NCI-H774 (cell line): ENCODE measurements around the gene EIF2S1.
"Not testable (repeated sequence)": the region's sequence is repeated elsewhere in the genome, so short reads cannot be mapped to it uniquely, and the experiment has no call there.

Experiments
- DNase-seq: peaks from one replicate; lab custom pipeline; 2025; lab: John Stamatoyannopoulos, UW

EIF2S1 gene

DNA sequence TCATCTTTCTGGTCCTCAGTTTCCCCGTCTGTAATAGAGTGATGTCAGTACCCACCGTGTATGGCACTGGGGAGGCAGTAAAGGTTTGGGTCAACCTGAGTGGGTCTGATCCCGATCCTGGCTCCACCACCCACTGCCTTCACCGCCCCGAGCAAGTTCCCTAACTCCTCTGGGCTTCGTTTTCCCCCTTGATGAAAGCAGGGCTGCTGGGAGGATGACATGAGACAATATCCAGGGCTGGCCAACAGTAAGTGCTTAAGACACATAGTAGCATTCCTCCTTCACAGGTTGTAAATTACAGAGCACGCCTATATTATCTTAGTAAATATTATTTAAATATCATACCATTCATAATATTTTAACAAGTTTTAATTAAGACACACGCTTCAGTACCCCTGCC is 51.2 kb downstream of the EIF2S1 start:
- no peak for DNase-seq

DNA sequence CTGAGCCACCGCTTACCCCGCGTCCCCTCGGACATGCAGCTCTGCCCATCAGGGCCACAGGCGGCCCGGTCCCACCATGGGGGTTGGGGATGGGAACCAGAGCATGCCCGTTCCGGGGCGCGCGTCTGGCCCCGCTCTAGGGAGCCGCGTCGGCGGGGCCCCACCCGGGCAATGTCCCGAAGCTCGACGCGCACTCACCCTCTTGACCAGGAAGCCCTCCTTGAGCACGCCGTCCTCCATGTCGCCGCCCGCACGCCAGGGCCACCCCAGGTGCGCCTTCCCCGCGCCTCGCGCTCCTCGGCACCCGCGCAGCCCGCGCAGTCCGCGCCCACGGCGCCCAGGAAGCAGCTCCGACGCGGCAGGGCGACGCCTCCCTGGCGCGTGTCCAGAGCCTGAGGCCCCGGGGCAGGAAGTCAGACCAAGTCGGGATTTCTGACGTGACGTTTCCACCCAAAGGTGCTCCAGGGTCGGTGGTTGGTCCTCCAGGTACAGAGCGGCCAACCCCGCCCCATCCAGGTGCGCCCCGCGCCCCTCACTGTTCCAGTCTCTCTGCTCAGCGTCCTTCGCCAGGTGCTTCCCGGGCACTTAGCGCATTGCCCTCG is 51.8 kb downstream of the EIF2S1 start, which contains the start of gene PLEK2:
PLEK2 (minus strand) TSS at position 346 of the 602 bp plus-strand sequence; CDS start at position 240, 106 bp downstream.
- DNase-seq = peak; percentile 31

DNA sequence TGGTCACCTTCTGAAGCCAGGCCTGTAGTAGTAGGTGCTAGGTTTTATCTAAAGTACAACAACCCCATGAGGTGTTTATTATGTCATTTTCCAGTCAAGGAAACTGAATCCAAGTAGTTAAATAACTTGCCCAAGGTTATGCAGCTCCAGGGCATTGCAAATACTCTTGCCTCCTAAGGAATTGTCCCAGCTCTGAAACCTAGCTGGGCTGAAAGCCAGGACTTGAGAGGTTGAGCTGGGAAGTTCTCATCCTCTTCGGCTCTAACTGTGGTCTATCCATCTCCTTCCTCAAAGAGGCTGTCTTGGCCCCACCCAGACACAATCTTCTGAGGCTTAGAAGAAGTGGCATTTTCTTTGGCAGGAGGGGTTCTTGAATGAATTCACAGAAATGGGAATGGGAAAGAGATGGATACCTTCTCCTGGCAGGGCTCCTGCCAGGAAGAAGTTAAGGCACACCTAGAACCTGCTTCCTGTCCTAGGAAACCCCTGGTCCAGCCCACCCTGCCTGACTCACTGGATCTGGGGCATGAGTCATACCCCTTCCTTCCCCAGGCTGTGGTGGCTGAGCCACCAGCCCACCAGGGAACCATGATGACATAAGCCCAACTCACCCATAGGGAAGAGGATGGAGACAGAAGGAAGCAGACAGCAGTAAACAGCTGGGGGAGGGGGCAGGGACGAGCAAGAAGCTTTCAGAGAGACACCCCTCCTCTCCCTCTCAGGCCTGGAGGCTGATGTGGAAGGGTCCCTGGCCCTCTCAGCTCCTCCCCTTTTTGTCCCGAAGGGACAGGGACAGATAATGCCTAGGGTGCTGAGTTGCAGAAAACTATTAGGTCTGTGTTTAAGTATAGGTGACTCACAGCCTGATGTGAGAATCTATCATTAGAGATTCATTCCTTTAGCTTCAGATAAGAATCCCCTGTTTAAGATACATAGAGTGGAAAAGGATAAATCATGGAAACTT is 54.0 kb downstream of the EIF2S1 start:
- DNase-seq = no peak

DNA sequence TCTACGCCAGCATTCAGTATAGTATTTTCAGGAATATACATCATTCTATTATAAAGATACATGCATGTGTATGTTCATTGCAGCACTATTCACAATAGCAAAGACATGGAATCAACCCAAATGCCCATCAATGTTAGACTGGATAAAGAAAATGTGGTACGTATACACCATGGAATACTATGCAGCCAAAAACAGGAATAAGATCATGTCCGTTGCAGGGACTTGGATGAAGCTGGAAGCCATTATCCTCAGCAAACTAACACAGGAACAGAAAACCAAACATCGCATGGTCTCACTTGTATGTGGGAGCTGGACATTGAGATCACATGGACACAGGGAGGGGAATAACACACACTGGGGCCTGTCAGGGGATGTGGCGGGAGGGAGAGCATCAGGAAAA is 55.5 kb downstream of the EIF2S1 start:
- not testable (repeated sequence) for DNase-seq

DNA sequence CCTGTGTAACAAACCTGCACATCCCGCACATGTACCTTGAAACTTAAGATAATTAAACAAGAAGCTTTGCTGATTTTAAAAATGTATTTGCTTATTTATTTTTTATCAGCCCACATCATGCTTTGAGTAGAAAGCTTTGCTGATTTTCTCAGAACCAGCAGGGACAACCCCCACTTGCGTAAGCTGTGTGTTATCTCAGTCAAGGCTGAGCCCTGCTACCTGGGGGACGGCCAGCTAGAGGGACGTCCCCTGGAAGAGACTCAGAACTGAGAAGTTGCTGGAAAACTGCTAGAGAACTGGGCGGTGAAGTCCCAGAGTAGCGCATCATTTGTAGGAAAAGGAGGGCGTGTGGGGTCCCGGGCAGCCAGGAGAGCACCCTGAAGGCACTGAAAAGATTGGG is 56.0 kb downstream of the EIF2S1 start:
- DNase-seq = no peak

DNA sequence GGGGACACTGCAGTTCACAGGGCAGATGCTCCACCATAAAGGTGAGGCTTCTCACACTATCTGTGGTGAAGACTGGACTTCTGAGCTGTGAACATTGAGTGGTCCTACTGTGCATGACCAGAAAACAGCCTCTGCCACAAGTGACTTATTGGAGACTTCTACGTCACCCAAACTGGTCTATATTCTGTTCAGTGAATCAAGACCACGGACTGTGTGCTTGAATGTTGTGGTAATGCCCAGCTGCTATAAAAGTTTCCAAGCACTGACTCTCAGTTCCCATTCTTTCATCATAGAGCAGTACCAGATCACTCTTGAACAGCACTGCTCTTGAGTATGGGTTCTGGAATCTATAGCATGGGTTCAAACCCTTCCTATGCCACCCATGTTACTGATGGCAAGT is 56.7 kb downstream of the EIF2S1 start:
- DNase-seq = no peak

DNA sequence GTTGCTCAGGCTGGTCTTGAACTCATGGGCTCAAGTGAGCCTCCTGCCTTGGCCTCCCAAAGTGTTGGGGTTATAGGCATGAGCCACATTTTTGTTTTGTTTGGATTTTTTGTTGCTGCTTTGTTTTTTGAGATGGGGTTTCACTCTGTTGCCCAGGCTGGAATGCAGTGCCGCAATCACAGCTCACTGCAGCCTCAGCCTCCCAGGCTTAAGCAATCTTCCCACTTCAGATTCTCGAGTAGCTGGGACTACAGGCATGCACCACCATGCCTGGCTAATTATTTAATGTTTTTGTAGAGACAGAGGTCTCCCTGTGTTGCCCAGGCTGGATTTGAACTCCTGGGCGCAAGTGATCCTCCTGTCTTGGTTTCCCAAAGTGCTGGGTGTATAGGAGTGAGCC is 57.5 kb downstream of the EIF2S1 start:
- DNase-seq = no peak

DNA sequence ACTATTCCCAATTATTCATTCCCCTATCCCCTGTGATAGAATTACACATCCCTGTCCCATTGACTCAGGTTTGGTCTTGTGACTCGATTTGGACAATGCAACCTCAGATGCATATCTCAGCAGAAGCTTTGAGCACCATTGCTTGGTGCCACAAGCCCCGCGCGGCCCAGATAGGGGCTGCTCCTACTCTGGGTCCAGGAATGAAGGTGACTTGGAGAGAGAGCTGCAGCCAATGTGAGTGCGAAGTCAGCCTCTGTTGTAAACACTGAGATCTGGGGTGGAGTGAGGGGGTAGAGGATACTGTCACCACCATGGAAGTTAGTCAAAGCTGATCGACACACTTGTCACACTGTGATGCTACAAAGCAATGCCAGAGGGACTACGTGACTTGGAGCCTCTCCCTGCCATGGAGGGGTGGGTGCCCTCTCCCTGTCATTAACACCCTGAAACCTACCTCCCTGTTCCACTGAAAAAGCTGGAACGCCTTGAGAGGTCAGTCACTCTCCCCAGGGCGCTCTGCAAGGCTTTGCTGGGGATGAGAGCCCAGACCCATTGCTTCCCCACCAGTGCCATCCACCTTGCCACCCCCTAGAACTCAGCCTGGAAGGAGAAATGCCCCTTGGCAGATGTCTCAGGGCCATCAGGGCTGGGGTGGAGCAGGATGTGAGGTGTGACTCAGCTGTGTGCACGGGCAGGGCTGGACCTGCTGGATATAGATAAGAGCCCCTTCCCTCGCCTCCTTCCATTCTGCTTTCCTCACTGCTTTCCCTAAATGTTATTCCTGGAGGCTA is 58.5 kb downstream of the EIF2S1 start:
- DNase-seq = no peak

DNA sequence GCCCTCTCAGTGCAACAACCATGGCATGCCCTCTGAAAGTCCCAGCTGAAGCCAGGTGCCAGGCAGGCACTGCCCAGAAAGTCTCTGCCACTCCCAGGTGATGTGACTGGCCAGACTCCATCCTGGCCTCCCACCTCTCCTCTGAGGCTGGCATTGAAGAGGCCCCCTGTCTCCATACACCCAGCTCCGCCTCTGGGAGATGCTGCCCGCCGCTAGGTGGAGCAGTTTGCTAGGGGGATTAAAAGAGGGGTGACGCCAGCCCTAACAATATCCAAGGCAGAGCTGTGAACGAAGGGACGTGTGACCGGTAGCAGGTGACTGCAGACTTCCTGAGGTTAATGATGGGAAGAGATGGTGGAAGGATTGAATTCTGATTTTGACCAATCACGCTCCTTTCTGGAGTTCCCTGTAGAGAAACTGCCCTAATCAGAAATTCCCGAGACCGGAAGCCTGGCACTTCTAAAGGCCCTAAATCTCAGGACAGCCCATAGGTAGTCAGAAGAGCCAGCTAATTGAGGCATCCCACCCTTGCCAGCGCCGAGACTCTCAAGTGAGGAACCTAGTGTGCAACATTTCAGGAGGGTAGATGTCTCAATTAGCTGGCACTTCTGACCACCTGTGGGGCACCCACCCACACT is 60.1 kb downstream of the EIF2S1 start:
- no peak for DNase-seq

DNA sequence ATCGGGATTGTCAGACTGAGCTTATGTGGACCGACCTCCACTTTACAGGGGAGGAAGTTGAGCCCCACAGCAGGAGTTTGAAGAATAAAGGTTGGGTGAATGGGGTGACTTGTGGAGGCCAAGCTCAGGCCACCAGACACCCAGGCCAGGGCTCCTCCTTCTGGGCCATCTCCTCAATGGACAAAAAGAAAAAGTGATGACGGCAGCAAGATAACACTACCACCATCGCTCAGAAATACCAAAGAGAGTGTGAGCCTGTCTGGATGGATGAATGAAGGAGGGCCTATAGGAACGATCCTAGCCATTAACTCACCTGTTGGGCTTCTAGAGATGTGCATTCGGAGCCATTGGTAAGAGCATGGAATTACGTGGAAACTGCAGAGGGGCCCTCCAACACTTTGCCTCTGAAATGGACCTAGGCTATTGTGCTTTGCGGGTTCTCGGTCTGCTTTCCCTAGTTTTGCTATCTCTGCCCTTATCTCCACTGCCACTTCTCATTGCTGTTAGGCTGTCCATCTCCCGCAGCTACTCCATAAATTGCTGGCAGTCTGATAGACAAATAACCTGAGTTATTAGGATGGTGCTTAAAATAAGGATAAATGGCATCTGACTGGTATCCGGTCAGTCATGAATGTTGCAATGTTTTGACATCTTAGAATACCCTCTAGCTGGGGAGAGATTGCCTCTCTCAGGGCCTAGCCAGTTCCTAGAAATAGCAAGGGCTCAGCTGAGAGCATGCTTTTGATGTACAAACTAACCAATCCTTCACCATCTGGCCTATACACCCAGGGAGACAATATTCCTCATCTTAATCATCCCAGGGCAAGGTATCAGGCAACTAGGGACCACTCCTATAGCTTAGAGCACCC is 61.5 kb downstream of the EIF2S1 start:
- DNase-seq = no peak

DNA sequence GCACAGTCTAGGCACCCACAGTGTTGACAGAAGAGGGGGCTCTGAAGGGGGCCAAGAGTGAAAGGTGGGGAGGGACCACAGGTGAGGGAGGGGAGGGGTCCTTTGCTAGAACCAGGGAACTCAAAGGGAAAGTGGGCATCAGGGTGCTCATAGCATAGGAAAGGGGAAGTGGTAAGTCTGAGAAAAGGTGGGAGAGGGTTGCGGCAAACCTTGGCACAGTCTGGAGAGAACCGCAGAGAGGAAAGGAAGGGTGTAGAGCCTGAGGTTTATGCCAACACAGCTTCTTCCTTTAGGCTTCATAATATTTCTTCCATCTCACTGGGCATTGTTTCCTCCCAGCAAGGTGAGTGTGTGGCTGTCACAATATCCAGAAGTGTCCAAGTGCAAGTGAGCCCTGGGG is 63.3 kb downstream of the EIF2S1 start:
- no peak for DNase-seq

DNA sequence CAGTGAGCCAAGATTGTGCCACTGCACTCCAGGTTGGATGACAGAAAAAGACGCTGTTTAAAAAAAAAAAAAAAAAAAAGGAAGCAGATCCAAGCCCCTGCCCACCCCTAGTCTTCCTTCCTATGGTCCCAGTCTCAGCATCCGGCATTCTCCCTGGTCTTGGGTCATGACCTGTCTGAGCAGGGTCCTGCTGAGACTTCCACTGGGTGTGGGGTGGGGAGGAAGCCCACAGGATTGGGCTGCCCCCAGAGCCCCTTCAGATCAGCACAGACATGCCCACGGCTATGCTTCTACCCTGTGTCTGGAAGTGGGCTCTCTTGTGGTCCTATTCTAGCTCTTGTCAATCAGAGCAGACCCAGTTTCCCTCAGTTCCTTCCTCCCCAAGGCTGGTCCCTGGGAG is 64.4 kb downstream of the EIF2S1 start:
- no peak for DNase-seq

DNA sequence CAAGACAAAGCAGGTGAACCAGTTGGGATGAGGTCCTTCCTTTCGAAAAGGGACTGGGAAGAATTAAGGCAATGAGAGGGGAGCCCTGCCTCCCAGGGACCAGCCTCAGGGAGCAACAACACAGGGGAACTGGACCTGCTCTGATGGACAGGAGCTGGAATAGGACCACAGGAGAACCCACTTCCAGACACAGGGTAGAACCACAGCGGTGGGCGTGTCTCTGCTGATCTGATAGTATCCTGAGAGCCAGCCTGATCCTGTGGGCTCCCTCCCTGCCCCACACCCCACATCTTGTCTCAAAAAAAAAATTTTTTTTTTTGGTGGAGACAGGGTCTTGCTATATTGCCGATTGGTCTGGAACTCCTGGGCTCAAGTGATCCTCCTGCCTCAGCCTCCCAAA is 65.5 kb downstream of the EIF2S1 start:
- no peak for DNase-seq

DNA sequence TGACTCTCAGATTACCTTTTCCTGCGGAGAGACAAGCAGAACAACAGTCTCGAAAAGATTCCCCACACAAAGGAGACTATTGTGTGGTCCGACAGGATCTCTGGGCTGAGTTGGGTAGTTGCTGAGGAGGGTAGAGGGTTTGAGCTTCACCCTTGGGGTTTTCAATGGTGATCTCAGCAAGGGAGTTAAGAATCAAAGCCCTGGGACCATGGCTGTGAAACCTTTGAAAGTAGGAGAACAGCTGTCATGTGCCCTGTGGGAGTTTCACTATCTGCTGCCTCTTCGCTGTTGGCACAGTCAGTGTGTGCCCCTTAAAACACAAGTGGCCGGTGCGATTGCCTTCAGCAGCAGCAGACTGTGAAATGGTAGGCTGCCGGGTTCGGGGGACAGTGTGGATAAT is 66.0 kb downstream of the EIF2S1 start:
- DNase-seq = no peak

DNA sequence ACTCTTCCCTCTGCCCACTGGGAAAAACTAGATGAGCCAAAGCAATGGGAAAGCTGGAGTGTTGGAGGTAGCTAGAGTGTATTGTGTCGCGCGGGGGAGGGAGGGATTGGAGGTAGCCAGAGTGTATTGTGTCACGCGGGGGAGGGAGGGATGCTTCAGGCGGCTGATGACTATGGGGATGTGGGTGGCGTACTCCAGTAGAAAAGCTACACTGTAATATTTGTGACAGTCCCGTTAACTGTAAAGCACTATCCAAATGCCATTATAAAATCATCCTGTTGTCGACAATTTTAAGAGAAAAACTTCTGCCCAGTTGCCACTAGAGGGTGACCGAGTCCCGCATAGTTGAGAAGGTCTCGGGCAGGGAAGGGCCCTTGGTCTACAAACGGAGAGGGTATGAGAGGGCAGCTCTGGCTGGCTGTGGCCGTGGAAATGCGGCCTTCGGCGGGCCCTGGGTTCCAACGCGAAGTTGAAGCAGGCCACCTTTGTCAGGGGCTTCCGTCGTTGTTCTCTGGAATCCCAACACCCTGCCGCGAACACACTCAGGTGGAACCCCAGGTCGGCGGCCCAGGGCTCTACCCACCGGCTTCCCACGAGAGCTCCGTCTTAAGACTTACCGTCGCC is 67.0 kb downstream of the EIF2S1 start:
- DNase-seq = peak; percentile 27

DNA sequence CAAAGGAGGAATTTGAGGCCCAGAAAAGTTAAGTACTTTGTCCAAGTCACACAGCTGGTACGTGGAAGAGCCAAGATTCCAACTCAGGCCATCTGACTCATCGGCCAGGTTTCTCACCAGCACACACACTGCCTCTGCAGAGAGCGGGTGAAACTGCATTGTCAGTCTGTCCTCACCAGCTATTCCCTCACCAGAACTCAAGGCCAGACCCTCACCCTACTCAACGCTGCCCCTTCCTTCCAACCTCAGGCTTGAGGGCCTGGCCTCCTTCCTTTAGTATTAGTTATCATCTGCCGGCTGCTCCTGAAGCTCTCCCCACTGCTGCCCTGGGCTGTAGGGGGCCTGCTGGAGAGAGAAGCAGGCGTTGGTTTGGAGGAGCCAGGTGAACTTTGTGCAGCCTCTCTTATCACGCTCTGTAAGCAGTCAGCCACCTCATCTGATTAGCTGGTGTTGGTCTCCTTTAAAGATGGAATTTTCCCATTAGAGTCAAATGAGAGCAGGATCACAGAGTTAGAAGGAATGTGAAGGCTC is 68.4 kb downstream of the EIF2S1 start:
- DNase-seq = no peak

DNA sequence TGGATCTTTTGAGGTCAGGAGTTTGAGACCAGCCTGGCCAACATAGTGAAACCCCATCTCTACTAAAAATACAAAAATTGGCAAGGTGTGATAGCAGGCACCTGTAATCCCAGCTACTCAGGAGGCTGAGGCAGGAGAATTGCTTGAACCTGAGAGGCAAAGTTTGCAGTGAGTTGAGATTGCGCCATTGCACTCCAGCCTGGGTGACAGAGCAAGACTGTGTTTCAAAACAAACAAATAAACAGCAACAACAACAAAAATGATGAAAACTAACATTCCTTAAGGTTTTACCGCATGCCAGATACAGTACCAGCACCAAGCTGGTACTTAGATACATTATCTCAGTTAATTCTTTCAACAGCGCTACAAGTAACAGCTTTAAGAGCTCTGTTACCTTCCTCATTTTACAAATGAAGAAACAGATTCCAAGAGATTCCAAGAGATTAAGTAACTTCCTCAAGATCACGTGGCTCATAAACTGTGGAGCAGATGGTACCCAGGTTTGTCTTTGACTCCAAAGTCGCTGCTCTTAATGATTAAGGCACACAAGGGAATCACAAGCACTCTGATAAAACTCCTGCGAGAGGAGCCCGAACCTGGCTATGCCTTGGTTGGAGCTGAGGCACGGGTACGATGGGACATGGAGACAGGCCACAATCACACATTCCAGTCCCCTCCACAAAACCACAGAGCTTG is 69.5 kb downstream of the EIF2S1 start:
- DNase-seq = no peak

DNA sequence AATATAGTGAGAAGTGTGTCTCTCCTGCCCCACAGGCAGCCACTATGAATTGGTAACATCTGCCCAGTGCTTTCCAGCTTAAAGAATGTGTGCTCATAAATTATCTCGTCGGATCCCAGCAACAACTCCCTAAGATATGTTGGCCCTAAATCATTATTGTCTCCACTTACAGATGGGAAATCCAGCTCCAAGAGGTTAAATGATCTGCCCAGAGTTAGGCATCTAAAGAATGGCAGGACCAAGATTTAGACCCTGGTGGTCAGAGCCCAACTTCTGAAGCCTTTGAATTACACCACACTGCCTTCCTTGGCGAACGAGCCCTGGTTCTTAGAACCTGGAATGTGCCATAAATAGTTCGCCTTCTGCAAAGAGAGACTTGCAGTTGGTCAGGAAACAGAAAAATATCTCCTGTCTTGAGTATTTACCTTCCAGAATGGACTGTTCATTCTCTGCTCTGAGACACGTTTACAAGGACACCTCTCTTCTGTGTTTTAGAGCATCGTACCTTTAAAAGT is 72.0 kb downstream of the EIF2S1 start:
- DNase-seq = no peak

DNA sequence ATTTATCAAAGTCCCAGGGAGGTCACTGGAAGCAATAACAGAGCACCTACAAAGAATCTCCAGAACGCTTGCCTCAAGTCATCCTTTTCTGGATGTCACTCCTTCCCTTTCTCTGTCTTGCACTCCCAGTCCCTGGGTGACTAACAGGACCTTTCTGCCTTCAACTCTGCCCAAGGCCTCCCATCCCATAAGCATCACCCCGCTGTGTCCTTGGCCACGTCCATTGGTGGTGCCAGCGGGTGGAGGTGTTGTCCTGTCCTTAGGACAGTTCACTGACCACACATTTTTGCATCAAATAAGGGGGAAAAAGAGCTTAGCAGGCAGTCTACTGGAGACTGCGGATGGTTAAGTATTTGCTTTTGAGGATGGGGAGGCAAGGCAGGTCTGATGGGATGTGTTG is 75.5 kb downstream of the EIF2S1 start:
- DNase-seq = no peak
